ES-I3 (cell line): Measurements from ENCODE around the gene ADSS1.

Source experiments
- H3K36me3 ChIP-seq: 2 replicates; pipeline ENCODE4 v1.6.1; 2013; ENCODE audit warnings: mild to moderate bottlenecking, low read length, control low read depth, moderate library complexity; ENCODE audit not compliant: insufficient read depth
- H3K4me1 ChIP-seq: 2 replicates; pipeline ENCODE4 v1.6.1; 2013; ENCODE audit warnings: mild to moderate bottlenecking, control low read depth, low read length; ENCODE audit not compliant: insufficient read depth
- H3K9ac ChIP-seq: 2 replicates; pipeline ENCODE4 v1.6.1; 2013; ENCODE audit warnings: low read depth, mild to moderate bottlenecking, low read length, moderate library complexity
- H3K9me3 ChIP-seq: 2 replicates; pipeline ENCODE4 v1.6.1; 2013; ENCODE audit warnings: mild to moderate bottlenecking, low read length, moderate library complexity; ENCODE audit not compliant: control insufficient read depth, insufficient read depth

The ADSS1 gene

DNA sequence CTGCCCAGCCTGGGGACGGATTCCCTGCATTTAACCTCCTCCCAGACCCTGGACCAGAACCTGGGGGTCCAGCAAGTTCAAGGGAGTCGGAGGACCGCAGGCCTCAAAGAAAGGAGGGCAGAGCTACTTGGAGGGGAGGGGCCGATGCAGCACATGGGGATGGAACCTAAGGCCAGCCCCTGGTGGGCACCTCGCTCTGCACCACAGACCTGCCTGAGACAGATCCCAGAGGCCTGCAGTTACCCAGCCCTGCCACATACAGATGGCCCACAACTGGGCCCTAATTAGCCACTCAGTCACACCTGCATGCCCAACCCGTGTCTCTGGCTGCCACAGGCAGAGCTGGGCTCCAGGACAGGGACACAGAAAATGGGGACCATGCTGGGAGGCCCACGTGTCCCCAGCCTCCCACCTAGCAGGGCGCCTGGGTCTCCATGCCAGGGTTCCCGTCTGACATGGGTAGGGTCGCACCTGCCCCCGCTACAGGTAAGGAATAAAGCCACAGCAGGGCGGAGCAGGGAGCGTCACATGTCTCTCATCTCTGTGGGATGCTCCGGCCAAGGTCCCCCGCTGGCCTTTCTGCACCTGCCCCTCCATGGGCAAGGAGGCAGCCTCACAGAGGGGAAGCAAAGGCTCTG lies 54.8 kb downstream of the ADSS1 start:
- H3K9me3 ChIP-seq, result no peaks in the 10 kb centered on the region

DNA sequence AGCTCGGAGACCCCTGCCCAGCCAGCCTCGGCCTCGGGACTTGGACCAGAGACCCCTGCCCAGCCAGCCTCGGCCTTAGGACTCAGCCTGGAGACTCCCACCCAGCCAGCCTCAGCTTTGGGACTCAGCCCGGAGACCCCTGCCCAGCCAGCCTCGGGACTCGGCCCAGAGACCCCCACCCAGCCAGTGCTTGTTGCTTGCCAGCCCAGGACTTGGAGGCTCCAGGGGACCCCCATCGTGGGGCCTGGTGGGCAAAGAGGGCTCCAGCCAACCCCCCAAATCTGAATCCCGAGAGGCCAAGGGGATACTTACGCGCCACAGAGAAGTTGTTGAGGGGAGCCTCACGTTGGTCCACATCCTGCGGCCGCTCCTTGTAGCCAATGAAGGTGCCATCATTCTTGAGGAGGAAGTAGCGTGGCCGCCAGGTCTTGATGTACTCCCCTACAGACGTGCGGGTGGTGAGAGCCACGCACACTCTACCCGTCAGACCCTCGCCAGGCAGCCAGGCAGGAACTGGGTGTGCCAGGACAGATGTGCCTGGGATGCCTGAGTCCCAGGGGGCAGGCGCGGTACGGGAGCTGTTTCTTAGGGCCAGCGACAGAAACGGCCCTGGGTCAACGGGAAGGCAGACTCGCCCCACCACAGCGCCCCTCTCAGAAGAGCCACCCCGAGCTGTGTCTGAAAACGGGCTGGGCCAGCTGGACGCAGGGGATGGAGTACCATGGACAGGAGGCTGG lies 55.9 kb downstream of the ADSS1 start:
- Histone ChIP-seq H3K9me3 (no peaks in the 10 kb centered on the region), H3K36me3 (no peaks in the 10 kb centered on the region; the same call in 1 of the 2 replicates), H3K4me1 (no peaks in the 10 kb centered on the region), H3K9ac (no peak overlapping the region)

More for the DNA sequence above, 54.8 kb downstream of the ADSS1 start:
- H3K9ac ChIP-seq, result no peak overlapping the region
- H3K4me1 ChIP-seq, result no peaks in the 10 kb centered on the region
- H3K36me3 ChIP-seq, result no peaks in the 10 kb centered on the region

DNA sequence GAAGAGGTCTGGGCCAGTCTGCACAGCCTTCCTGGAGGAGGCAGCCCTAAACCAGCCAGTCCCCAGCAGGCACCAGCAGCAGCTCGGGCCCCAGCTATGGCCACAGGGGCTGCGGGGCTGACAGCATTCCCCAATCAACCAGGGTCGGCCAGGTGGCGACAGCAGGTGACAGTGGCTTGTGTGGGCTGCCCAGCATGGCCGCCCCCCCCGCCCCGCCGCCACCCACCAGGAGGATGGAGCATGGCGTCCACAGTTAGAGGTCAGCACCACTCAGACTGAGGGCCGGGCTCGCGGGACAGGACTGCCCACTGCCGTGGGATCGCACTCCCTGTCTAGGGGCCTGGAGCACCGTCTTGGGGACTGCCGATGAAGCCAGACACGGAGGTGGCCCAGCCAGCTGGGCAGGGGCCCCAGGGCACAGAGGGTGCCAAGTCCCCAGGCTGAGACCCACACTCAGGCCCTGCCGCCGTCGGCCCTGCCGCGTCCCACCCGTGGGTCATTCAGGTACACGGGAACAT lies 56.5 kb downstream of the ADSS1 start:
- Histone ChIP-seq H3K36me3 (no peaks in the 10 kb centered on the region; the same call in 1 of the 2 replicates), H3K4me1 (no peaks in the 10 kb centered on the region)

DNA sequence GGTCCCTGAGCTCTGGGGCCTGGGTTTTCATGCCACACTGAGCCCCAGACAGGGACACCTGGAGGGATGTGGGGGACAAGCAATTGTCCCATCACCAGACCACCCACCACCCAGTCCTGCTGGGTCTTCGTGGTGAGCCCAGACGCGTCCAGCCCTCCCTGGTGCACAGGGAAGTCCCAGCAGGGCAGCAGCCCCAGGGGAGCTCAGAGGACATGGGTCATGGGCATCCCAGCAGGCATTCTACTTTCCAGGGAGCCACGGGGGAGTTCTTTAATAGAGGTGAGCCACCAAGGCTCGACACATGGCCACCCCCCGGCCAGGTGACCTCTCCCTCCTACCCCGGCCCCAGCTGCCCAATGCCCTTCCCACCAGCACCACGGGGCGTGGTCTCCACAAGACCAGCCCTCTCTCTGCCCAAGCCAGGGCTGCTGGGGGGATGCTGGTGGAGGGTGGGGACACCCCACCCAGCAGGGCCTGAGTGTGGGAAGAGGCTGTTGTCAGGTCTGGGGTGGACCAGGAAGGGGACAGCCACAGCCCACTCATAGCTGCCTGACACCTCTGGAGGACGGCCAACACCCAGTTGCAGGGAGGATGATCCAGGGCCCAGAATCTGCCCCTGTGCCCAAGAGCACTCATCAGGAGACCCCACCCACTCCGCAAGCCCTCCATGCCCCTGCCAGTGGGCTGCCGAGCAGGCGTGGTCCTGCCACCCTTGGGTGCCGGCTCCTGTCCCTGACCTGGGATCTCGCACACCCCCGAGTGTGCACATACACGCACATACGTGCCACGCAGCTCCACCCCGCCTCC lies 57.4 kb downstream of the ADSS1 start:
- Histone ChIP-seq H3K9ac (no peak overlapping the region), H3K4me1 (no peaks in the 10 kb centered on the region), H3K9me3 (no peaks in the 10 kb centered on the region), H3K36me3 (no peaks in the 10 kb centered on the region; the same call in 1 of the 2 replicates)

More for the DNA sequence above, 56.5 kb downstream of the ADSS1 start:
- Histone ChIP-seq H3K9ac (no peak overlapping the region), H3K9me3 (no peaks in the 10 kb centered on the region)

DNA sequence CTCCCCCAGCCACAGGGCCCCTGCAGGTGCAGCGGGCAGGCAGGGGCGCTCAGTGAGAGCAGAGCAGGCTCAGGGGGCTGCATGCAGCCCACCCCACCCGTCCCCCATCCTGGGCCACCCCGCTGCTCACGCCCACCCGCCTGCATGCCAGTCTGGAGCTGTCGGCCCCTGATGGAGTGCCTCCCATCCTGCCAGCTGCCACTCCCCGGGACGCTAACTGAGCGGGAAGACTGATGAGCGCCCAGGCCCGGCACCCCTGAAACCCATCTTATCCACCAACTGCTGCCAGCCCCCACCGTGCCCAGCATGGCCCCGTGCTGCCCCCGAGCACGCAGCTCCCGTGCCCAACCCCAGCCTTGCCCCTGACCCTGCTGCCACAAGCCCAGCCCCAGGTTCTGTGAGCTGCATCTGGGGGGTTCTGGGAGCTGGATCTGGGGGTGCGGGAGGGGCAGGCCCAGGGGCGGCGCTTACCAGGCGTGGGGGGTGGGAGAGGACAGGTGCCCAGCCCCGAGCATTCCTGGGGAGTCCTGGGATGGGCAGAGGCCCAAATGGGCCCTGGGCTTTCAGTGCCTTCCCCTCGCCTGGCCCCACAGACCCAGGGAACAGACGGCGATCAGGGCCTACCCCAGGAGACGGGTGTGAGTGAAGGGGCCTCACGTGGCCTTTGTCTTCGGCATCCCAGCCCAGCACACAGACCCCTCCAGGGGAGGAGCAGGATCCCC lies 58.2 kb downstream of the ADSS1 start:
- H3K36me3 ChIP-seq, result no peaks in the 10 kb centered on the region; the same call in 1 of the 2 replicates
- H3K9me3 ChIP-seq, result no peaks in the 10 kb centered on the region
- no peaks in the 10 kb centered on the region for H3K4me1 ChIP-seq
- no peak overlapping the region for H3K9ac ChIP-seq

DNA sequence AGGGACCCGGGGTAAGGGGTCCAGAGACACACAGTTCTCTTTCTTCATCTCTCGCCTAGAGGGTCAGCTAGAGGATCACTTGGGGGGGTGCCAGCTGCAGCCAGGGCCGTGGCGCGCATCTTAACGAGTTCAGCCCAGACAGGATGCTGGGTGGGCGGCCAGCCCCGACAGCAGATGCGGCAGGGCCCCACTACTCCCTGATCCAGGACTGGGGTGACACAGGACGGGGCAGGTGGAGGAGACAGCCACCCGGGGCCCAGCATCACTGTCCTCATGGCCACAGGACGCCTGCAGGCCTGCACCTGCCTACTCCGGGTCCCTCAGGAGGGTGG lies 58.7 kb downstream of the ADSS1 start:
- H3K9ac ChIP-seq, result no peak overlapping the region
- no peaks in the 10 kb centered on the region; the same call in 1 of the 2 replicates for H3K36me3 ChIP-seq
- H3K9me3 ChIP-seq, result no peaks in the 10 kb centered on the region
- no peaks in the 10 kb centered on the region for H3K4me1 ChIP-seq

DNA sequence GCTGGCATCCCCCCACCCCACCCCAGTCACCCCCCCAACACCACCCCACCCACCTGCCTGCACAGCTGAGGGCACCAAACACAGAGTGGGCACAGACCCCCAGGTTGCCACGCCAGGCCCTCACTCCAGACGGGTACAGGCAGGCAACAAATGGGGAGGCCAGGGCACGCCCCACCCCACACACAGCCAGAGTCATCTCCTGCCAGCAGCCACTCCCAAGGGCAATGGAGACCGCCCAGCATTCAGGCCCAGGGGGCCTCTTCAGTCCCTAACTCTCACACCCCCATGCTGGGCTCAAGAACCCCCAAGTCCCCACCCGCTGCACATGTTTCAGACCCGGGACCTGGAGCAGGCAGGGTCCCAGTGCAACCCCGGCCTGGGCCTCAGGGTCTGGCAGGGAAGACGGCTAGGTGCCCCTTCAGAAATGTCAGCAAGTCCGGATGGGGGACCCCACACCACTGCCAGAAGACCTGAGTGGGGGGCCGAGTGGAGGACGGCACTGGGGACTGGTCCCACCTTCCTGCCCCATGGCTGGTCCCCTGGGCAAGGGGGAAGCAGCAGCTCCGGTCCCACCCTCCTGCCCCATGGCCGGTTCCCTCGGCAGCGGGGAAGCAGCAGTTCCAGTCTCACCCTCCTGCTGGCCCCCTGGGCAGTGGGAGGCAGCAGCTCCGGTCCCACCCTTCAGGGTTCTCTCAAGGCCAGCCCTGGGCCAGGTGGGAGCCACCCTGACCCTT lies 59.6 kb downstream of the ADSS1 start:
- Histone ChIP-seq H3K36me3 (no peaks in the 10 kb centered on the region; the same call in 1 of the 2 replicates), H3K9me3 (no peaks in the 10 kb centered on the region), H3K9ac (no peak overlapping the region), H3K4me1 (no peaks in the 10 kb centered on the region)

DNA sequence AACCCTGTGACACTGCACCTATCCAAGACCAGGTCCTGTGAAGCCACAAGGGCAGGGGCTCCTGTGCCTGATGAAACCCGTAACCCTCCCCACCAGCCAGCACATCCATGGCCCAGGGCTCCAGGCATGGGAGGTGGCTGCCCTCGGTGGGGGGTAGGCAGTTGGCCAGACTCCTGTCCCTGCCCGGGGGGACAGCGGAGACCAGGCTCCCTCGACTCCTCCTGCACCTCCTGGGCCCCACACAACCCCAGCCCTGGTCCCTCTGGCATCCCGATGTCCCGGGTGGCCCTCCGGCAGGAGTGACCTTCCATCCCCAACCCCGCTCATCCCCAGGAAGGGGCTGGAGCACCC lies 60.2 kb downstream of the ADSS1 start:
- Histone ChIP-seq H3K36me3 (no peaks in the 10 kb centered on the region; the same call in 1 of the 2 replicates), H3K9ac (no peak overlapping the region), H3K9me3 (no peaks in the 10 kb centered on the region), H3K4me1 (no peaks in the 10 kb centered on the region)

DNA sequence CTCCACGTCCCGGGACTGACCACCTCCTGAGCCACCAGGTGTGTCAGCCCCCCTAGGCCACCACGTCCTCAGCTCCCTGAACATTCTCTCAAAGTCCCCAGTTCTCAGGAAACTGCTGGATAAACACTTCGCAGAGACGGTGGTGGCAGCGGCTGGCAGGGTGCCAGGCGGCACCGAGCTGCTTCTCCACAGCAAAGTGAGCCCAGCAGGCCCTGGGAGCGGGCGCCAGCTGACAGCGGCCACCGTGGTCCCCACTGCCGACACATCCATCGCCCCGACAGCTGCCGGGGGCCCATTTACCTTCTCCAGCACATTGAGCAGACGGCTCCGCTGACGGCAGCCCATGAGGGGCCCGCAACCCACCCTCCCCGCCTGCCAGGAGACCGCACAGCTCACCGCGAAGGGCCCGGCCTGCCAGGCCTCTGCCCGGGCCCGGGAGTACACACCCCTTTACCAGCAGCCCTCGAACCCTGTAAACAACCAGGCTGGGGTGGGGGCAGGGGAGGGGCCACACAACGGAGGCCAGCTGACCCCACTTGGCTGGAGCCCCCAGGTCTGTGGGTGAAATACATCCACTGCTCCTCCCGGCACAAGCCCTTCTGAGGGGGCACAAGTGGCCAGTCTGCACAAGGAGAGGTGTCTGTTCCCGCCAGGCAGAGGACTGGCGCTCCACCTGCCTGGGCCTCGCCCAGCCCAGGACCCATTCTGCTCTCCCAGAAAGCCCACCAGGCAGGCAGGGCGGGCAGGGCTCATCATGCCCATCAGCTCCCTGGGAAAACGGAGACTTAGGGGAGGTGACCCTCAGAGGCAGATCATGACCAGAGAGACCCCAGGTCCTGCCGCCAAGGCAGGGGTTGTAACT lies 61.0 kb downstream of the ADSS1 start:
- Histone ChIP-seq H3K36me3 (no peaks in the 10 kb centered on the region; the same call in 1 of the 2 replicates), H3K9ac (no peak overlapping the region), H3K9me3 (no peaks in the 10 kb centered on the region), H3K4me1 (no peaks in the 10 kb centered on the region)

DNA sequence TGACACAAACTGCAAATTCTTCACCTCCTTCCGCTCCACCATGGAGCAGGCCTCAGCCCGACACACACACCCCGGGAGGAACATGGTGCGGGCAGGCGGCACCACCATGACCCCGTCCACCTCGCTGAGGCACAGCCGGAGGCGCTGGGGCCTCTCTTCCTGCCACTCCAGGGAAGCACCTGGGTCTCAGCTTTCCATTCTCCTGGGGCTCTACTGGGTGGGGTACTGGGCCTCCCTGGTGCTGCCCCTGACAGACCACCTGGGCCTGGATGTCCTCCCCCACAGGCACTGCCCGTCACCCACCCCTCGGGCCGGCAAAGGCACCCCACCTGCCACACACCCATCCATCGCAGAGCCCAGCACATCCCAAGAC lies 61.7 kb downstream of the ADSS1 start:
- H3K4me1 ChIP-seq, result no peaks in the 10 kb centered on the region
- no peaks in the 10 kb centered on the region for H3K9me3 ChIP-seq
- H3K36me3 ChIP-seq, result no peaks in the 10 kb centered on the region; the same call in 1 of the 2 replicates
- H3K9ac ChIP-seq, result no peak overlapping the region

DNA sequence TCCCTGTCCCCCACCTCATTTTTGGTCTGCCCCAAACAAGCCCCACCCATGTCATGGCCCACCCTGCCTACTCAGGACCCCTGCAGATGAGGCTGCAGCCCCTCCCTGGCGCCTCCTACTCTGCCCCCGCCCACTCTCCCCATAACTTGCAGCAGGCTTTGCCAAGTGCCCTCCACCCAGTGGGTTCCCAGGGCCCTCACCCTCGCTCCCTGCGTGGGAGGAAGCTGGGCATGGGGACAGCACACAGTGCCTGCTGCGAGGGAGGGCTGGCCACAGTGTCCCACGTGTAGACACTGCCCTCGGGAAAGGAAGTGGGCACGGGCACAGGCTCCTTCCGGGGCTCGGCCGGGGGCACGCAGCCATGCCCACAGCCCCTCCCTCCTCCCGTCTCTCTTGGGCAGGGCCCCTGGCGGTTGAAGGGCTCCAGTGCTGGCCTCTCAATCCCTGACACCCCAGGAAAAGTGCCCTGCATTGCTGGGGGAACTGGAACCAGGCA lies 62.1 kb downstream of the ADSS1 start:
- Histone ChIP-seq H3K9me3 (no peaks in the 10 kb centered on the region), H3K9ac (no peak overlapping the region), H3K4me1 (no peaks in the 10 kb centered on the region), H3K36me3 (no peaks in the 10 kb centered on the region; the same call in 1 of the 2 replicates)

DNA sequence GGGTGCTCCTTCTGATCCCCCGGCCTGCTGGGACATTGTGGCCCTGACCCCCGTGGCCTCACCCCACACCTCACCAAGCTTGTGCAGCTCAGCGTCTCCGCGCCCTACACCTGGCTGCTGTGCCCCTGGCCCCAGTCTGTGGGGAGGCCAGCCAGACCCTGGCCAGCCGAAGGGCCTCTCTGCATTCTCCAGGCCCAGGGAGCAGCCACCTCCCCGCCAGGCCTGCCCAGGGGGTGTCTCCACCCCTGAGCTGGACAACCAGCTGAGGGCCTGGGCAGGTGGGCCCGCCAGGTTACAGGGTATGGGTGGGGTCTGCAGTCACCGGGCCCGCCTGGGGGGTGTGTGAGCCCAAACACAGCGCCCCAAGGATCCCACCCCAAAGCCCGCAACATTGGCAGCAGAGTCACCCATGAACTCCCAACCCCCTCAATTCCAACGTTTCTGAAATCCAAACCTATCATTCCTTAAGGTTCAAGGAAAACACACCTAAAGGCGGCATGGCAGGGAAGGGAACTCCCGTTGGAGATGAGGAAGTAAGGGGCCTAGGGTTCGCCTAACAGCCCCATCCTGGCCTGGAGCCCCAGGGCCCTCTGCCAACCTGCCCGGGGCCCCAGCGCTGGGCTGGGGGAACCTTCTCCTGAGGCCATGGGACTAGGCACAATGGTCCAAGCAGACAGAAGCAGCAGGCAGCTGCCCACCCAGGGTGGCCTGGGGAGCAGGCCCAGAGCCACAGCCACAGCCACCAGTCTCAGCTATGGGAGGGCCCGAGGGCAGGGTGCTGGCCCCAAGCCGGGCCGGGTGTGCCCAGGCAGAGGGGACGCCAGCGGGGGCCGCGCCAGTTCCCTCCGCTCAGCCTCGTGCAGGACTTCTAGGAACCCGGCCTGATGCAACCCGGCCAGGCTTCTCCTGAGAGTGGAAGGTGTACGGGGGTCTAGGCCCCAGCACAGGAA lies 63.0 kb downstream of the ADSS1 start:
- H3K9ac ChIP-seq, result no peak overlapping the region
- H3K4me1 ChIP-seq, result no peaks in the 10 kb centered on the region
- peaks cover 3% of the 10 kb centered on the region; the same call in 1 of the 2 replicates for H3K36me3 ChIP-seq
- H3K9me3 ChIP-seq, result no peaks in the 10 kb centered on the region
